Activated T-helper 1 cell treated with anti-CD3 and anti-CD28 coated beads, Interleukin-2, amount 50 U/mL, for 16 hours (primary cell): ENCODE measurements around the gene TLR6.
"Not testable (repeated sequence)": the region's sequence is repeated elsewhere in the genome, so short reads cannot be mapped to it uniquely, and the experiment has no call there.

Experiments used
- DNase-seq, 2 donors: peaks; one replicate each; pipeline ENCODE4 v3.0.0-alpha.2; 2020; ENCODE audit warnings: low read depth in 1 of 2, low spot score in 1 of 2

TLR6 gene

GRCh38 chr4:38823766-38824165 is 32.9 kb downstream of the TLR6 start:
- no peak for DNase-seq

GRCh38 chr4:38822748-38823303 is 33.8 kb downstream of the TLR6 start:
- no peak for DNase-seq

- no peak for DNase-seq
Measured at GRCh38 chr4:38821739-38822138, 34.9 kb downstream of the TLR6 start.

- no peak for DNase-seq
Measured at GRCh38 chr4:38820329-38821061, 36.1 kb downstream of the TLR6 start.

- DNase-seq, result no peak
Measured at GRCh38 chr4:38819569-38819968, 37.0 kb downstream of the TLR6 start.

- DNase-seq, result no peak
Measured at GRCh38 chr4:38818441-38818976, 38.1 kb downstream of the TLR6 start.

GRCh38 chr4:38815885-38816782 is 40.5 kb downstream of the TLR6 start:
- DNase-seq, result no peak

GRCh38 chr4:38814386-38814785 is 42.2 kb downstream of the TLR6 start:
- no peak for DNase-seq

- no peak for DNase-seq
Measured at GRCh38 chr4:38811297-38811696, 45.3 kb downstream of the TLR6 start.

GRCh38 chr4:38807462-38807861 is 49.2 kb downstream of the TLR6 start:
- DNase-seq, result not testable (repeated sequence)

GRCh38 chr4:38806251-38806650 is 50.4 kb downstream of the TLR6 start:
- not testable (repeated sequence) for DNase-seq

- DNase-seq, result no peak
Measured at GRCh38 chr4:38805530-38806145, 51.0 kb downstream of the TLR6 start.

- DNase-seq, result no peak
Measured at GRCh38 chr4:38804654-38805295, 51.8 kb downstream of the TLR6 start, which contains the start of gene TLR1. TLR1 (minus strand) TSS chr4:38804791; CDS start chr4:38798831, 5,960 bp downstream.

- DNase-seq, result no peak
Measured at GRCh38 chr4:38803833-38804653, 52.6 kb downstream of the TLR6 start.

- no peak for DNase-seq
Measured at GRCh38 chr4:38802561-38803355, 53.9 kb downstream of the TLR6 start.

- DNase-seq, result no peak
Measured at GRCh38 chr4:38800961-38801450, 55.6 kb downstream of the TLR6 start.

GRCh38 chr4:38800366-38800765 is 56.3 kb downstream of the TLR6 start:
- DNase-seq, result no peak

- DNase-seq, result no peak
Measured at GRCh38 chr4:38795087-38795486, 61.5 kb downstream of the TLR6 start.

GRCh38 chr4:38794051-38794450 is 62.6 kb downstream of the TLR6 start:
- DNase-seq, result no peak
